H1 (cell line): ENCODE measurements around the gene MTPN. TPM values are rescaled to one million over a fixed set of nuclear protein-coding genes. Genes with fewer than 3 reads are reported as not detected.

Experiments
- SIN3A ChIP-seq, 2 experiments: IDR thresholded peaks in 1 of 2; conservative IDR thresholded peaks in 1 of 2; 2 replicates each; pipeline ENCODE4 v1.6.1; 2011 to 2012; ENCODE audit warnings: low read length in 2 of 2, improper control_type of control experiment in 1 of 2, low read depth in 1 of 2, mild to moderate bottlenecking in 1 of 2
- SP2 ChIP-seq: IDR thresholded peaks from 2 replicates; pipeline ENCODE4 v1.6.1; 2012; ENCODE audit warnings: mild to moderate bottlenecking, low read length, inconsistent platforms
- polyA plus RNA-seq, 7 experiments: library from polyadenylated mRNA; depleted of rRNA in 3 of 7; stranded (reverse) in 5 of 7; unstranded in 2 of 7; fragments of >200 nt in 5 of 7; fragments of 200-250 nt in 2 of 7; gene quantifications; 1 replicate in 5 of 7; 2 replicates in 1 of 7; 4 replicates in 1 of 7; pipeline versions ENCODE4 v1.2.1 to v1.2.3, GENCODE V29; 2011 to 2013; ENCODE audit warnings: missing spikeins in 2 of 7, mixed read lengths in 2 of 7
- total RNA-seq: library from RNA; stranded (reverse); fragmentation: NEBNext Ultra II Directional; extraction: Animal tissue kit (Norgen Biotek cat#: 25700); gene quantifications from 2 replicates; pipeline ENCODE4 v1.2.1, GENCODE V29; 2021

Gene MTPN
- total and polyA plus RNA-seq, 2 of the 8 experiments (the other 6 are each of a cell fraction or from before 2014, with no cell fraction given), result 33.0 to 101 TPM

DNA sequence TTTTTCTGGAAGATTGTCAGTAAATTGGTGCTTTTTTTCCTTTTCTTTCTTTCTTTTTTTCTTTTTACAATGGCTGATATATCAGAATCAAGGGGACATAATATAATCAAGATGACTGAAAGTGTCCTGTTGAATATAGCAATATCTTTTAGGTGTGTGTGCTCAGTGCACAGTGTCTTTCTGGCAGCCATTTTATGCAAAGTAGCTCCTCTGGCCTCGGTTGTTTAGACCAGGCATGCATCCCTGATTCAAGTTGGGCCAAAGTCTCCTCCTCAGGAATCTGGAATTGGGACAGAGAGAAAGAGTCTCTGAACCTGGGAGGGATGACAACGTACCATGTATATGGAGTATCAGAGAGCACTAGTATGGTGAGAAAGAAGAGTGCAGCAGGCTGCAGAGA lies 49.0 kb upstream of the MTPN start (continued):
- no peak for TF ChIP-seq SIN3A (conservative IDR thresholded peaks at IDR 0.05 in 1 of 2, IDR thresholded peaks at IDR 0.05 in 1 of 2; ENCODE audit: low read depth in 1 of 2, low read length in 2 of 2)
- no peak for TF ChIP-seq SP2
